ENCODE results near the gene MAGI2.

DNA sequence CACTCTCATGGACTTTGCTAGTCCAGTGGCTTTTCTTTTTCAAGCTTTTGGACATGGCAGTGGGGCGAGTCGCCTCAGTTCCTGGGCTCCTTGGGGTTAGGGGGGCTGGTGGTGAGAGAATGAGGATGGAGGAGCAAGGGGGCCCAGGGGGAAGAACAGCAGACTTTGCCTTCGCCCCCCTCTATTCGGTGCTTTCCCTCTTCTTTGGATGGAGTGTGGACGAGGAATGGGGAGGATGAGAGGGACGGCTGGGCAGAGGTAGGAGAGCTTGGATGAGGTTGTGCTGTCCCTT, 255 bp downstream of the MAGI2 start:
- TF ChIP-seq, protein P1, sequence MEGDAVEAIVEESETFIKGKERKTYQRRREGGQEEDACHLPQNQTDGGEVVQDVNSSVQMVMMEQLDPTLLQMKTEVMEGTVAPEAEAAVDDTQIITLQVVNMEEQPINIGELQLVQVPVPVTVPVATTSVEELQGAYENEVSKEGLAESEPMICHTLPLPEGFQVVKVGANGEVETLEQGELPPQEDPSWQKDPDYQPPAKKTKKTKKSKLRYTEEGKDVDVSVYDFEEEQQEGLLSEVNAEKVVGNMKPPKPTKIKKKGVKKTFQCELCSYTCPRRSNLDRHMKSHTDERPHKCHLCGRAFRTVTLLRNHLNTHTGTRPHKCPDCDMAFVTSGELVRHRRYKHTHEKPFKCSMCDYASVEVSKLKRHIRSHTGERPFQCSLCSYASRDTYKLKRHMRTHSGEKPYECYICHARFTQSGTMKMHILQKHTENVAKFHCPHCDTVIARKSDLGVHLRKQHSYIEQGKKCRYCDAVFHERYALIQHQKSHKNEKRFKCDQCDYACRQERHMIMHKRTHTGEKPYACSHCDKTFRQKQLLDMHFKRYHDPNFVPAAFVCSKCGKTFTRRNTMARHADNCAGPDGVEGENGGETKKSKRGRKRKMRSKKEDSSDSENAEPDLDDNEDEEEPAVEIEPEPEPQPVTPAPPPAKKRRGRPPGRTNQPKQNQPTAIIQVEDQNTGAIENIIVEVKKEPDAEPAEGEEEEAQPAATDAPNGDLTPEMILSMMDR (IDR thresholded peaks at IDR 0.05; ENCODE audit: insufficient read depth, low read length, poor library complexity, severe bottlenecking), result no peak
- no peak for TF ChIP-seq EZH2phosphoT487 (conservative IDR thresholded peaks at IDR 0.05; ENCODE audit: low read length)
